WI38 (cell line): ENCODE results near the gene P2RY13.
A peak's percentile ranks its signal among the peaks of the same experiment; 100 is the strongest.

Experiments
- H3K4me3 ChIP-seq: 2 replicates; pipeline ENCODE4 v1.5.1; 2011; ENCODE audit warnings: low read depth, mild to moderate bottlenecking, control low read depth, low read length
- TF ChIP-seq, protein P1 (sequence below): IDR thresholded peaks from 2 replicates; pipeline ENCODE4 v1.5.1; 2012; ENCODE audit warnings: low read depth, mild to moderate bottlenecking, control low read depth, low read length

The P2RY13 gene

DNA sequence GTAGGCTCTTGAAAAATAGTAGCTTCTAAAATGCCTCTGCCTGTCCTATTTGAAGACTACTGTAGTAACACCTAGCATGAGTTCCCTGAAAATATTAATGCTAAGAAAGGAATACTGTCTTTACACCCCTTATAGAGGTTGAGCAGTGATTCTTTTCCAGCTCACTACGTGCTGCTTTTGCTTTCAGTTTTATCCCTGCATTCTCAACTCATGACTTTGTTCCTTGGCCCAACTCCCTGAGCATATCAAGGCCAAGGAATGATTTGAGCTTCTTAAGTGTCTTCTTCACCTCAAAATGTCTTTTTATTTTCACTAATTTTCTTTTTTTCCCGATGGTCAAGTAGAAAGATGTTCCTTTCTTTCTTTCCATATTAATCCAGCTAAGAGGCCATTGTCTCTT lies 16.5 kb upstream of the P2RY13 start:
- peak overlapping the region; percentile 22 for H3K4me3 ChIP-seq
- TF ChIP-seq, protein P1, sequence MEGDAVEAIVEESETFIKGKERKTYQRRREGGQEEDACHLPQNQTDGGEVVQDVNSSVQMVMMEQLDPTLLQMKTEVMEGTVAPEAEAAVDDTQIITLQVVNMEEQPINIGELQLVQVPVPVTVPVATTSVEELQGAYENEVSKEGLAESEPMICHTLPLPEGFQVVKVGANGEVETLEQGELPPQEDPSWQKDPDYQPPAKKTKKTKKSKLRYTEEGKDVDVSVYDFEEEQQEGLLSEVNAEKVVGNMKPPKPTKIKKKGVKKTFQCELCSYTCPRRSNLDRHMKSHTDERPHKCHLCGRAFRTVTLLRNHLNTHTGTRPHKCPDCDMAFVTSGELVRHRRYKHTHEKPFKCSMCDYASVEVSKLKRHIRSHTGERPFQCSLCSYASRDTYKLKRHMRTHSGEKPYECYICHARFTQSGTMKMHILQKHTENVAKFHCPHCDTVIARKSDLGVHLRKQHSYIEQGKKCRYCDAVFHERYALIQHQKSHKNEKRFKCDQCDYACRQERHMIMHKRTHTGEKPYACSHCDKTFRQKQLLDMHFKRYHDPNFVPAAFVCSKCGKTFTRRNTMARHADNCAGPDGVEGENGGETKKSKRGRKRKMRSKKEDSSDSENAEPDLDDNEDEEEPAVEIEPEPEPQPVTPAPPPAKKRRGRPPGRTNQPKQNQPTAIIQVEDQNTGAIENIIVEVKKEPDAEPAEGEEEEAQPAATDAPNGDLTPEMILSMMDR, result no peak

DNA sequence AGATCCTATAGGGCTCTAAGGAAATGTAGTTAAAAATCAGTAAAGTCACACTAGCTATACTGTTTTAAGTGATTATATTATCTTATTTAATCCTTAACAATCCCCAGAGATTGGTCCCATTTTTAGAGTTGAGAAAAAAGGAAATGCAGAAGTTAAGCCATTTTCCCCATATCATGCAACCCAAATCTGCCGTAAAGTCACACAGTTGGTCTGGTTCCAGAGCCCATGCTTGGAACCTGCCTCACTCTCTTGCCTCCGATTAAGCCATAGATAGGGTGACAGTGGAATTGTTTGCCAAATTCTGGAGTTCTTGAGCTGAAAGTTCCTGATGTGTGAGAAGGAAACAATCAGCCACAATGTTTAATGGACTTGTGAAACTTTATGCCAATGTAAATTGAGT lies 2.3 kb upstream of the P2RY13 start:
- TF ChIP-seq, protein P1, result no peak
- H3K4me3 ChIP-seq, result no peak overlapping the region

DNA sequence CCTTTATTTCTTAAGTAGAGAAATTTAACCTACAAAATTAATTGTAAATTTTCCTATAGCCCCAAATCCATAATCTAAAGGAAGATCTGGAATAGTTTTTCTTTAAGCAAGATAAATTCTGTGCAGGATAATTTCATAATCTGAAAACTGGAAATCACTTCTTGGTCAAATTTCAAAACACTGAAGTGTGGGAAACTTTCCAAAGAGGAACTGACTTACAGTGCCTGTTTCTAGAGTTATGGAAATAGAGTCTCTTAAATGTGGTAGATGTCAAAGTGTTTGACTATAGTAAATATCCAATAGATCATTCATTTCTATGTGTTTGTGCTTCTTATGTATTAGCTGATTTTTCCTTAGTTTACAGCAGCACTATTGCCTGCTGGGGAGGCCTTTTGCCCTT lies 1.6 kb upstream of the P2RY13 start:
- TF ChIP-seq, protein P1, result no peak
- no peak overlapping the region for H3K4me3 ChIP-seq

DNA sequence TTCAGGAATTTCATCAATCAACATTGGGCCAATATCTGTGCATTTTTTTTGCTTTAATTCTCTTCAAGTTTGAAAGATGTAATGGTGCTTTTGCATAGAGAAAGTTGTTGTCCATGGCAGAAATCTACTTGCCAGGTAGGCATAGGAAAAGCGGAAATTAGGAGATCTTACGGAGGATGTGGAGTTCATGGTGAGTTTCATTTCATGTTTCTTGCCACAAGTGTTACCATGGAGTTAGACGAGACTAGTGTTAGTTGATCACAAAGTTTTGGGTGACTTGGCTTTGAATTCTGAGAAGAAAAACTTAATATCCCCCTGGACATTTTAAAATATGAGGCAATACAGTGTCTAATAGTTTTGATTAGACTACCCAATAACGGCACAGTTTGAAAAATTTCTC lies 1.0 kb upstream of the P2RY13 start:
- H3K4me3 ChIP-seq, result no peak overlapping the region
- TF ChIP-seq, protein P1, result no peak

DNA sequence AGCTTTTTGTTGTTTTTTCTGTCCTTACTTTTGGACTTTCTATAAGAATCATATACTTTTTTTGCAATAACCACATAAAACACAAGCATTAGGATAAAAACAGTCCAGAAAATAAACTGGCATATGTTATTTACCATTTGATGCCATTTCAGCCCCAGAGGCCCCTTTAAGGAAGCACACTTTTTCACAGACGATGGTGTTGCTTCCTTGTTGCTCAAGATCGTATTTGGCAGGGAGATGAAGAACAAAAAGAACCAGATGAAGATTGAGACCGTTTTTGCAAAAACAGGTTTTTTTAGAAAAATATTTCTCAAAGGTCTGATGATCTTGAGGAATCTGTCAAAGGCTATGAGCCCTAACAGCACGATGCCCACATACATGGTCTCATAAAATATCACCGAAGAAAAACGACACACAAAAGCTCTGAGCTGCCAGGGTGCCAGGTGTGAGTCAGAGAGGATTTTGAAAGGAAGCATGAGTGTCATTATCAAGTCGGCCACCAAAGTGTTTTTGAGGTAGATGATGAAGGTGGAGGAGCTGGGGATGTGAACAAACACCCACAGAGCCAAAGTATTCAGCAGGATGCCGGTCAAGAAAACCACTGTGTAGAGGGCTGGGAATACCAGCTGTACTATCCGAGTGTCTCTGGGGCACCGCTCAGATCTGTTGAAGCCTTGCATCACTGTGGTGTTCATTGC lies 902 bp downstream of the P2RY13 start:
- TF ChIP-seq, protein P1, result no peak
- H3K4me3 ChIP-seq, result no peak overlapping the region

DNA sequence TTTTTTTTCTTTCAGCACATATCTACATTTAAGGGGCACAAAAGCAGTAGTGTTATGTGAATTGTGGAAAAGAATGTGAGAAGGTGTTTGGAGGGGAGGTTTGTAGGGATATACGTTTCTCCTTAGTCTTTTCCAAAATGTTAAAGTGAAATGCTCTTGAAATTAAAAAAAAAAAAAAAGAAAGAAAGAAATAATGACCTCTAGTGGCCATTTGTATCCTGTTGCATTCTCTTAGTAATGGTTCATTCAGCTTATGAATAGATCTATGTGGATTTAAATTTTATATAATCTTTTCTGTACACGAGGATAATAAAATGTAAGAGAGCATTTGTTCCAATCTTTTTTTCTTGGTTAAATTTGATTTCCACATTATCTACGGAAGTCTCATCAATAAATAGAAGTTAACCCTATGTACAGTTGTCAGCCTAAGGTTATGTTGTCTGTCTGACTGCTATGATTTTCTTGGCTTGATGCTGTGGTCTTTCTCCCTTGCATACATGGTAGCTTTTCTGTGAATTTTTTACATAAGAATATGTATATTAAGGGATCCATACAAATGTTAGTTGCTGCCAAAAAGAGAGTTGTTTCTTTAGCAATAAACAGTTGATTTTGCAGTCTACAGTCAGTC lies 1.7 kb downstream of the P2RY13 start:
- TF ChIP-seq, protein P1, result peak; percentile 31; the same call in 1 of the 2 replicates
- no peak overlapping the region for H3K4me3 ChIP-seq

DNA sequence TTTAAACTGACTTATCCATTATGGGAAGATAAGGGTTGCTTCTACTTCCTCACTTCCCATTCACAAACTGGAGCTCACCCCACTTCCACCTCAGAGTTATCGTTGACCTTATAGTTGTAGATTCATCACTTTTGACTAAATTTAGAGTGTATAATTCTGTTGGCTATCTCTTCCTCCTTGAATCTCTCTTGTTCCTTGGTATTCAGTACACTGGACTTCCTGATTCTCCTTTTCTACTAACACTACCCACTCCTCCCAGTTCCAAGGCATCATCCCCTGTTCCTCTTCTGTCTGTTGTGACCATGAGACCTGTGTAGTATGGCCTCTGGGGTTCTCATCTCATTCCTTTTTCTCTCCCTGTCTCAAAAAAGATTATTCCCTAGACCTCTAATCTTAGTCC lies 6.8 kb downstream of the P2RY13 start:
- no peak overlapping the region for H3K4me3 ChIP-seq
- TF ChIP-seq, protein P1, result no peak
